HEK293T (cell line): ENCODE data around the gene PRLH.

Experiments used
- CTCF ChIA-PET: fragments of 350-600 bp; formaldehyde crosslinking; extraction: SDS; loops from one replicate; lab custom pipeline; 2021; ENCODE audit warnings: antibody characterized with exemption, inconsistent platforms; lab: Yijun Ruan, JAX
- POLR2A ChIA-PET: fragments of 350-600 bp; formaldehyde crosslinking; extraction: SDS; loops from one replicate; lab custom pipeline; 2020; ENCODE audit warnings: antibody characterized with exemption, inconsistent platforms; lab: Yijun Ruan, JAX
- DNase-seq: peaks from one replicate; pipeline ENCODE4 v3.0.0; 2012; ENCODE audit warnings: mixed read lengths; ENCODE audit errors: extremely low spot score
- ARNT ChIP-seq: fragments of 450-650 bp; IDR thresholded peaks from 2 replicates; pipeline ENCODE4 v1.6.1; 2017; ENCODE audit warnings: mild to moderate bottlenecking
- BHLHE40 ChIP-seq: fragments of 450-650 bp; IDR thresholded peaks from 2 replicates; pipeline ENCODE4 v1.6.1; 2016; ENCODE audit warnings: mild to moderate bottlenecking, moderate library complexity, borderline replicate concordance
- CTBP1 ChIP-seq: fragments of 450-650 bp; IDR thresholded peaks from 2 replicates; pipeline ENCODE4 v1.6.1; 2016; ENCODE audit warnings: borderline replicate concordance
- ELF4 ChIP-seq: fragments of 450-650 bp; IDR thresholded peaks from 2 replicates; pipeline ENCODE4 v1.6.1; 2017; ENCODE audit warnings: antibody characterized with exemption
- FOXA1 ChIP-seq: fragments of 450-650 bp; IDR thresholded peaks from 2 replicates; pipeline ENCODE4 v1.6.1; 2016; ENCODE audit warnings: mild to moderate bottlenecking
- FOXK2 ChIP-seq: fragments of 450-650 bp; IDR thresholded peaks from 2 replicates; pipeline ENCODE4 v1.6.1; 2016; ENCODE audit warnings: mild to moderate bottlenecking
- FOXM1 ChIP-seq: fragments of 450-650 bp; IDR thresholded peaks from 2 replicates; pipeline ENCODE4 v1.6.1; 2017; ENCODE audit warnings: mild to moderate bottlenecking, borderline replicate concordance
- HDGF ChIP-seq: fragments of 450-650 bp; IDR thresholded peaks from 2 replicates; pipeline ENCODE4 v1.6.1; 2017; ENCODE audit warnings: antibody characterized with exemption, borderline replicate concordance
- L3MBTL2 ChIP-seq: fragments of 450-650 bp; conservative IDR thresholded peaks from 2 replicates; pipeline ENCODE4 v1.6.1; 2016; ENCODE audit warnings: mild to moderate bottlenecking
- LEF1 ChIP-seq: fragments of 450-650 bp; IDR thresholded peaks from 2 replicates; pipeline ENCODE4 v1.6.1; 2017; ENCODE audit warnings: mild to moderate bottlenecking, borderline replicate concordance
- NFRKB ChIP-seq: fragments of 450-650 bp; IDR thresholded peaks from 2 replicates; pipeline ENCODE4 v1.6.1; 2016; ENCODE audit warnings: mild to moderate bottlenecking, moderate library complexity
- PKNOX1 ChIP-seq: fragments of 450-650 bp; IDR thresholded peaks from 2 replicates; pipeline ENCODE4 v1.6.1; 2016
- SP1 ChIP-seq: fragments of 450-650 bp; IDR thresholded peaks from 2 replicates; pipeline ENCODE4 v1.6.1; 2017
- SUZ12 ChIP-seq: fragments of 450-650 bp; IDR thresholded peaks from 2 replicates; pipeline ENCODE4 v1.6.1; 2016; ENCODE audit warnings: mild to moderate bottlenecking
- TARDBP ChIP-seq: fragments of 450-650 bp; IDR thresholded peaks from 2 replicates; pipeline ENCODE4 v1.6.1; 2016
- ZNF384 ChIP-seq: fragments of 450-650 bp; IDR thresholded peaks from 2 replicates; pipeline ENCODE4 v1.6.1; 2016

PRLH gene

GRCh38 chr2:237566401-237567235 is at the start of gene PRLH:
Gene PRLH (plus strand): TSS chr2:237566574. CDS start chr2:237566574, 0 bp downstream.
- TF ChIP-seq FOXA1 (no peak), ZNF384 (no peak), TARDBP (no peak)

GRCh38 chr2:237517163-237517562 is 49.2 kb upstream of the PRLH start:
- TF ChIP-seq SUZ12 (no peak), ARNT (no peak), FOXM1 (no peak), LEF1 (no peak), L3MBTL2 (no peak), FOXK2 (no peak), BHLHE40 (no peak), TARDBP (no peak), SP1 (no peak), FOXA1 (no peak)
- CTCF ChIA-PET, result no interaction called here

More at GRCh38 chr2:237566401-237567235, at the start of gene PRLH:
- DNase-seq, result no peak
- ChIA-PET POLR2A (no interaction called here), CTCF (no interaction called here)

GRCh38 chr2:237517990-237518389 is 48.4 kb upstream of the PRLH start:
- POLR2A ChIA-PET, result no interaction called here
- no peak for DNase-seq
- TF ChIP-seq ARNT (no peak), FOXA1 (no peak), L3MBTL2 (no peak), TARDBP (no peak), PKNOX1 (no peak), CTBP1 (no peak), SUZ12 (no peak)
- CTCF ChIA-PET, result no interaction called here

More at GRCh38 chr2:237517163-237517562, 49.2 kb upstream of the PRLH start:
- DNase-seq, result no peak
- POLR2A ChIA-PET, result no interaction called here

GRCh38 chr2:237519506-237520245 is 46.7 kb upstream of the PRLH start:
- TF ChIP-seq SUZ12, result no peak
- TF ChIP-seq TARDBP, result no peak
- TF ChIP-seq FOXA1, result no peak
- no peak for TF ChIP-seq SP1
- no peak for TF ChIP-seq ZNF384
- no peak for TF ChIP-seq PKNOX1
- no peak for DNase-seq
- ChIA-PET CTCF (interaction anchor here (0.9 kb wide), 1 partner anchor 154 kb away, joined by 3 read pairs; no protein-coding TSS in a partner anchor), POLR2A (no interaction called here)

- POLR2A ChIA-PET, result no interaction called here
- DNase-seq, result no peak
- CTCF ChIA-PET, result interaction anchor here (1.8 kb wide), 1 partner anchor 8 kb away, joined by 10 read pairs; no protein-coding TSS in a partner anchor
- TF ChIP-seq ZNF384 (no peak), FOXA1 (no peak), HDGF (no peak), ARNT (no peak), FOXK2 (no peak), BHLHE40 (no peak), FOXM1 (no peak), SUZ12 (no peak), ELF4 (no peak), L3MBTL2 (no peak)
Observed at GRCh38 chr2:237520290-237520689, 46.1 kb upstream of the PRLH start.

- TF ChIP-seq SP1 (no peak), L3MBTL2 (no peak), ARNT (no peak), PKNOX1 (no peak)
- POLR2A ChIA-PET, result no interaction called here
- CTCF ChIA-PET, result no interaction called here
- no peak for DNase-seq
Observed at GRCh38 chr2:237524631-237525030, 41.7 kb upstream of the PRLH start.

- CTCF ChIA-PET, result no interaction called here
- TF ChIP-seq ELF4 (no peak), L3MBTL2 (no peak), FOXM1 (no peak), HDGF (no peak), PKNOX1 (no peak), SUZ12 (no peak), ARNT (no peak), FOXK2 (no peak), TARDBP (no peak), SP1 (no peak), ZNF384 (no peak), BHLHE40 (no peak), CTBP1 (no peak), LEF1 (no peak), NFRKB (no peak), FOXA1 (no peak)
Observed at GRCh38 chr2:237525559-237526157, 40.7 kb upstream of the PRLH start.

More at GRCh38 chr2:237525559-237526157, 40.7 kb upstream of the PRLH start:
- no peak for DNase-seq
- POLR2A ChIA-PET, result no interaction called here
